HG03354 (cell line): ENCODE data around the gene GPR84.
A peak's percentile ranks its signal among the peaks of the same experiment; 100 is the strongest.
"Not testable (repeated sequence)": the region's sequence is repeated elsewhere in the genome, so short reads cannot be mapped to it uniquely, and the experiment has no call there.

Experiments used
- ATAC-seq: cut with Tn5 transposase; IDR thresholded peaks from one replicate; pipeline ENCODE4 v1.9.1; 2021; ENCODE audit warnings: mild to moderate bottlenecking; ENCODE audit not compliant: unreplicated experiment, poor library complexity, severe bottlenecking

GPR84 gene

DNA sequence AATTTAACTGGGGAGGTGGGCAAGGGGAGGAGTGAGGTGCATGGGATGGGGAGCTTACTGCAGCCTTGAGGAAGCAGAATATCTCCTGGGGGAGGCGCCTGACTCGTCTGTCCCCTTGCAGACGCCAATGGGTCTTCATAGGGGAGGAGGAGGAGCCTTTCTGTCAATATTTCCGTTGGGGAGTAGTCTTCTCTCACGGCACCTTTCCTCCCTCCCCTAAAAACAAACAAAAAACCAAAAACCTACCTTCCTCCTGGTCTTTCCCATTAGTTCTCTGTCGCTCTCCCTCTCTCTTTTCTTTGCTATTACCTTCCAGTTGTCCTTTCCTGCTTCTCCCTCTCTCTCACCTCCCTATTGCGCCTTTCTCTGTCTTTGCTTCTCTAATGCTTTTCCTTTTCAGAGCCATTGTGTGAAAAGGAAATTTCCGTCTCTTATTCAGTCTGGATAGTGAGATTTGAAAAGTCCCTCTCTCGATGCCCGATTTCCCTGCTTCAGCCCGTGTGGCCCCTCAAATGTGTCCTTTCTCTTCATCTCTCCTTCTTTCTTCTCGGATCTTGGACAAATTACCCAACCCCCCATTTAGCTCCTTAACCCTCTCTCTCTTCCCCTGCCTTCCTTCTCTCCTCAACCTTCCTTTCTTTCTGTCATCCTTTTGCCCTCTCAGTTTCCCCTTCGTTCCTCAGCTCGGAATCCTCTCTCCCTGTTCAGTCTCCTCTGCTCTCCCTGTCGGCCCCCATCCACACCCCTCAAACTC is 5.9 kb downstream of the GPR84 start:
- ATAC-seq: peak; percentile 37

DNA sequence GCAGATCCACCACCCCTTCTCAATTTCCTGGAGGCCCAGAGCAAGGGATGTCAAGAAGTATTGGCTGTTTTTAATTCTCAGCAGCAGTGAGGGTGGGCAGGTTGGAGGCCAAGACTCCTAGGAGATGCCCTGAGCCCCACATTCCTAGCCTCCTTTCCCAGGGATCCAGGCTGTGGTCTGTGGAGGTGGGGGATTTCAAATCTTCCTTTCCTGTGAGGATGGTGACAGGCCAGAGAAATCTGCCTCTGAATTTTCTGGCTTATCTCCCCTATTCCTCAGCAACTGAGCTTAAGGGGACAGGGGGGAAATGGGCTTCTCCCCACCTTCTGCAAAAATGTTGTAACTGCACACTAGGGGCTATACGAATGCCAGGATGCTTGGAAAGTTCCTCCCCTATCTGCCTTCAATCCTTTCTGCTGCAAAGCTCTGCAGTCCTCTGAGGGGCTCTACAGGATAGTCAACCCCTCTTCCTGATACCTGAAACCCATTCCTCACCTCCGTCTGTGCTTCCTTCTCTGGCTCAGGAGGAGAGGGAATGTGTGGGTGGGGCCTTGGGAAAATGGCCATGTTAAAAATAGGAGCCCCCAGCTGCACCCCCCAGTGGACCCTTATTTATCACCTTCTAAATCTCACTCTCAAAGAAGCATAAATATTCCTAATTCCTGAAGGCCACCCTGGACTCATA is 6.6 kb downstream of the GPR84 start:
- no peak for ATAC-seq

DNA sequence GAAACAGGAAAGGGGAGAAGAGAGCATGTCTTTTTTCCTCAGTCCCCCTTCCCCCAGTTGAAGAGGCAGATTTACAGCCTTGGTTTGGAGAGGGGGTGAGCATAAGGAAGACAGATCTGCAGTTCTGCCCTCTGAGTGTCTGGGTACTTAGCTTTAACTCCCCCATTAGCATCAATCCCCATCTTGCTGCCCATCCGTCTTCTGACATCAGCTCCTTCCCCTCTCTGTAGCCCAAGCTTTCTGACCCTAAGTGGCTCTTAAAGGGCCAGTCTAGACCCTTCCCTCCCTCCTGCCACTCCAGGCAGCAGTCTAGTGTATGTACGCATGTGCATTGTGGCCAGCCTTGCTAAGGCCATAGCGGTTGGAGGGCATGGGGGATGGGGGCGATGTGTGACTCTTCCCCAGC is 7.3 kb downstream of the GPR84 start:
- no peak for ATAC-seq

DNA sequence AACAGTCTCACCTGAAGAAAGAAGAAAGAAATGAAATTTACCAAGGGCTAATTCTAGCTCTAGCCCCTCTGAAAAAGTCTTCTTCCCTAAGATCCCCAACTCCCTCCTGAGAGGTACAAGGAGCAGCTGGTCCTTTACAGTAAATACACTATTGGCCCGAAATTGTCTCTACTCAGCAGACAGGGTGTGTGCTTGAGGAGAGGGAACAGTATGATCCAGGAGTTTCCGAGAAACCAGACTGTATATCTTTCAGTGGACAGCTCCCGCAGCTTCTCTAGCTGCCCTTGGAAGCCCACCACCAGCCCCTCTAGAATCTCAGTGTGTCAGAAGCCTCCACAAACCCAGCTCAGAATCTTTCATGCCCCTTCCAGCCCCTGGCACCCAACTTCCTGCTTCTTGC is 8.1 kb downstream of the GPR84 start:
- no peak for ATAC-seq

DNA sequence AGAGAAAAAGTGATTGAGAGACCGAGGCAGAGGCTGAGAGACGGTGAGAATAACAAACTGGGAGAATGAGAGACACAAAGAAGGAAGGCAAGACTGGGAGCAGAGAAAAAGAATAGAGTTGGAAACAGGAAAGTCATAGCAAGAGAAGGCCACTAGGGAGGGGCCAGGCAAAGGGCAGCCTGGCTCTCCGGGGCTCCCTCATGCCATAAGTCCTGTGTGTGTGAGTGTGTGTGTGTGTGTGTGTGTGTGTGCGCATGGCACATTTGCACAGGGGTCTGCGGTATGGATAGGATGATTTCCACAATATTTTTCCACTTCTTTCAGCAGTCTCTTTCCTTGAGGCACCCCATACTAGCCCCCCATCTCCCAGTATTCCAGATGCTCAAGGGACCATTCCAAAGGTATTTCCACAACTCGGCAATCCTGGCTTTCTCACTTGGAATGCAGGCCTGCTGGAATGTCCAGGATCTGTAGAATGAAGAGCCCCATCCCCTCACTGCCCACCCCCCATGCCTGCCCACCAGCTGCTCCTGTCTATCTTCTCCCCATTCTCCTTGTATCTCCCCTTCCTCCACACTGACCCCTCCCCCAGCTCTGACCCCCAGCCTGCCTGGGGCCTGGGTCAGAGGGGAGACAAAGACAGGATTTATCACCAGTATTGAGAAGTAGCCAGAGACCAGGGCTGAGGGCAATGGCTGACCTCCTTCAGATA is 9.0 kb downstream of the GPR84 start:
- no peak for ATAC-seq

DNA sequence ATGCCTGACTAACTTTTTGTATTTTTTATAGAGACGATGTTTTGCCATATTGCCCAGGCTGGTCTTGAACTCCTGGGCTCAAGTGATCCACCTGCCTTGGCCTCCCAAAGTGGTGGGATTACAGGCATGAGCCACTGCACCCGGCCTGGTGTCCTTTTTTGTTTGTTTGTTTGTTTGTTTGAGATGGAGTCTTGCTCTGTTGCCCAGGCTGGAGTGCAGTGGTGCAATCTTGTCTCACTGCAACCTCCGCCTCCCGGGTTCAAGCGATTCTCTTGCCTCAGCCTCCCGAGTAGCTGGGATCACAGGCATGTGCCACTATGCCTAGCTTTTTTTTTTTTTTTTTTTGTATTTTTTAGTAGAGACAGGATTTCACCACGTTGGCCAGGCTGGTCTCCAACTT is 10.0 kb downstream of the GPR84 start:
- not testable (repeated sequence) for ATAC-seq

DNA sequence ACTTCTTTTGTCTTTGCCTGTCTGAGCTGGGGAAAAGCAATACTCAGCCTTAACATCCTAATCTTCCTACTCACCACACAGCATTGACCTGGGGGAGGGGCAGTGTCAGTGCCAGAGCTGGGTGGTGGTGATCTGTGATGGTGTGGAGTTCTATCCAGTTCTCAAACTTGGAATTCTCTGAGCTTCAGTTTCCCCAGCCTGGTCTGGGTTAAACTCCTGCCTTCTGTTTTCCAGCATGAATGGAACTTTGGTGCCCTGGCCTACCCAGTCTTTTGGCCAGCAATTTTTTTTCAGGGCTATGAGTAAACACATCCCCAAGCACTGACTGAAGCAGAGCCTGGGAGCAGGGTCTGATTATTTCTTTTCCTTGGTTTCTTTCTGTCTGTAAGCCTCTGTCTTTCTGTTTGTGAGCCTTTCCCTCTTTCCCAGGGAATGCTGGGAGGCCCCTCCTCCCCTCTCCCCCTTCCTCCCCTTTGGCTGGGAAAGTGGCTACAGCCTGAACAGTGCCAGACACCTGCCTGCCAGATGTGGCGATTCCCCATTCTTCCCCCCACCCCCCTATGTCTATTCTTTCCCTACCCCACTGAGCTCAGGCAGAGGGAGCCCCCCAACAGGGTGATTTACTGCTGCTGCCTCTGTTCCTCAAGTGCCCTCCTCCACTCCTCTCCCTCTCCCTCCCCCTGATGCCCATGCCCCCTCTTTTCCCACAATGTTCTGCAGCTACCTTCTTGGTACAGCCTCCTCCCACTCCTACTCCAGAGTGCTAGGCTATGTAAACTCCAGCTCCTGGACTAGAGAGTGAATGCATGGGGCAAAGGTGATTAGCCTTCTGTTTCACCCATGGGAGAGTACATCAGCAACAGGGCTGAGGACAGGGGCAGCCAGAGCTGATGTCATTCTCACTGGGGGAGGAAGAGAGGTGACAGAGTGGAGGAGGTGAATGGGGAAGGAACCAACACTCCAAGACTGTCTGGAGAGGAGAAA is 11.1 kb downstream of the GPR84 start:
- no peak for ATAC-seq

DNA sequence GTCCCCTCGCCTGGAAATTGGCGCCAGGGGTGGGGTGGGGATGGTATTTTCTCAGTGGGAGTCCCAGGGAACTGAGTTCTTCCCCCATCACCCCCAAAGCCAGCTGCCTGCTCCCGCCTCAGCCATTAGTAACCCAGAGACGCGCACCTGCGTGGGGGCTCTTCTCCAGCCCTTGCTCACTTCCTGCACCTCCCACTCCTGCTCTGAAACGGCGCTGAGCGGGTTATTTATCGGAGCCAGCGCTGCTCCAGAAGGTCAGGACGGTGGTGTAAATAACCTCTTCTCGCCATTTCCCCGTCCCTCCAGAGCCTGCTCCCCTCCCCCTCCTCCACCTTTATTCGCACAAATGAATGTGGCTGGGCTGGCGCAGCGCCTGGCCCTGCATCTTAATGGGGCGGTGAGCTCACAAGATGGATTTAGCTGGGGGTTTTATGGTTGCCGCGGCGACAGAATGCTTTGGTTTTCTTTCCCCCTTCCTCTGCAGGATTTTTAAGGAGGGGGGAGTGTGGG is 12.2 kb downstream of the GPR84 start:
- ATAC-seq: no peak

DNA sequence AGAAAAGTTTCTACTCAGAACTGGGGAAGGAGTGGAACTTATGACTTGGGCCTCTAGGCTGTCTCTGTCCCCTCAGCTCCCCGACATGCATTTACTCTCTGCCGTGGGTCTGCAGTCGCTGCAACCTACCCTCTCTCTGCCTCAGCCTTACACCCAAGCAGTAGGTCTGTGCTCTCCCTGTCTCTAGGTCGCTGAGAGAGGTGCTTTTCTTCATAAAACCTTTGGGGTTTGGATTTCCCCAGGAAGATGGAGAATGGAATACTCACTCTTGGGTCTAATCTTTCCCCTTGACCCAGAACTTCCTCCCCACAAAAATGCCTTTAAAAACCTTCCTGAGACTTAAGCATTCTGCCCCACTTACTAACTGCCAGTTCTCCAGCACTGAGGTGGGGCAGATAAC is 12.9 kb downstream of the GPR84 start:
- no peak for ATAC-seq

DNA sequence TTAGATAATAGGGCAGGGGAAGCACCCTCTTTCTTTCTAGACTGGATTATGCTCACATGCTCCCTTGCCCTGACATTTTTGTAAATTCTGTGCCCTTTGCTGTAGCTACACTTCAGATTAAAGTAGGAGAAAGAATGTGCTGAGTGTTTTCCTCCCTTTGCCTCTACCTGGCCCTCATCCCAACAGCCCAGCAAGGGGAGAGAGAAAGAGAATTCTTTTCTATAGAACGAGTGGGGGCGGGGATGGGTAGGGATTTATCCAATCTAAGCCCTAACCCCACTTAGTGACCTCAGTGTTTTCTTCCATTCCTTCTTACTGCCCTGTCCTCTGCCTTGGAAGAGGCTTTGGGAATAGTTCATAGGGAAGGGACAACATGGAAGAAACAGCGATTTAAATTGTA is 13.5 kb downstream of the GPR84 start:
- no peak for ATAC-seq

DNA sequence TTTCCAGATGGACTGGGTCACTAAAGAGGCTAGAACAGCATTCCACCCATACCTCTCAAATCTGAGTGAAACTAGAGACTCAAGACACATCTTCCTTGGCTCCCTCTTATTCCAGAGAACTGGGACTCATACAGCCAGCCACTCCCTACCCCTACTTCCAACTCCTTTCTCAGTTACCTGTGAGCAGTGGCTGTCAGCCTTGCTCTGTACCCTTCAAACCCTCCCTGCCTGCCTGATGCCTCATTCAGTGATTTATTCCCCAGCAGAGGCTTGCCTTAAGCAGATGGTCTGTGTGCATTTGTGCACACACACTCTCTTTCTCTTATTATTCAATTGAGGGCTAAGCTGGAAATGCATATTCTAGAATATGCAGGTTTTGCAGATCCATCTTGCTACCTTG is 14.6 kb downstream of the GPR84 start:
- ATAC-seq: no peak

DNA sequence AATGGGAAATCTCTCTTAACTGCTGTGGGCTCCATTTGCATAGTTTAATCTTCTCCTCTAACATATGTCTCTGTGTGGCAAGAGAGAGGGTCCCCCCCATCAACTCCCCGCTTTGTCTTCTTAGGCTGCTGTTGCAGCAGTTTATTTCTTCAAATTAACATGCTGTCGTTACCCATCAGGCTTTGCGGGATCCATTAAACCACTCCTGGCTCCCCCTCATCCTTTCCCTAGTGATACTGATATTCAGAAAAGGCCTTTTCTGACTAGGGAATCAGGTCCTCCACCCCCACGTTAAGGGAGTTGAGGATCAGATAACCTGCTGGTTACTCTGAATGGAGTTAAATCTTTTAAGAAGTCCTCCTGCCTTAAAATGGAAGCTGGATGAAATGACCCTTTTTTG is 15.2 kb downstream of the GPR84 start:
- ATAC-seq: no peak

DNA sequence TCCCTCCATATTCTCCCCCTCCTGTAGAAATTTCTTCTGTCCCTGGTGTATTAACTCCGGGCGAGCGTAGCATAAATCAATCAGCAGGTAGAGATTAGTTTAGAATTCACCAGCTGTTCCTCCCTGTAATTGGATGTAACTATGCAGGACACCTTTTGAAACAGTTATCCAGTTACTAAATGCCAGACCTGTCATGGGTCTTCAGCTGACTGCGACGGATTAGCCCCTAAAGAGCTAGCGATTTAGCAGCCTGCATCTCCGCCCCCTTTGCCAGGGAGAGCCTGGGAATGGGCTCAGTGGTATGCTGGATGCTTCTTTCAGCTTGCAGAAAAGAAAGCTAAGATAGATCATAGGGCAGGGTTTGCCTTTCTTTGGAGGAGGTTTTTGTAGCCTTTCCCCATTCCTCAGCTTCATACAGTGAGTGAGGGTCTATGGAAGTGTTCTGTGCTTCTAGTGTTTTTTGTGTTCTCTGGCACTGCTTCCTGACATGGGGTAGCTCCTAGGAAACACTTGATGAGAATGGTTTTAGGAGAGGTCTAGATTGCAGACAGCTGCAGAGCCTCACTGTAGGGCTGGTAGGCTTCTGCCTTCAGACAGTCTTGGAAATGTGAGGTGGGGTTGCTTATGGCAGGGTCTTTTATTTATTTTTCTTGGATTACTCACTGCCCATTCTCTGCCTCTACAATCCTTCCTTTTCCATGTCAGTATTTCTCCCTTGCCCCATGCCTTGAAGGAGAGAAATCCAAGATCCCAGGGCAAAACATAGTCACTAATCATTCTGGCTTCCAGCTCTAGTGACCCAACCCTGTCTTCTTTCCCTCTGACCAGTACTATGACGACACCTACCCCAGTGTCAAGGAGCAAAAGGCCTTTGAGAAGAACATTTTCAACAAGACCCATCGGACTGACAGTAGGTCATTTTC is 22.6 kb downstream of the GPR84 start:
- no peak for ATAC-seq

DNA sequence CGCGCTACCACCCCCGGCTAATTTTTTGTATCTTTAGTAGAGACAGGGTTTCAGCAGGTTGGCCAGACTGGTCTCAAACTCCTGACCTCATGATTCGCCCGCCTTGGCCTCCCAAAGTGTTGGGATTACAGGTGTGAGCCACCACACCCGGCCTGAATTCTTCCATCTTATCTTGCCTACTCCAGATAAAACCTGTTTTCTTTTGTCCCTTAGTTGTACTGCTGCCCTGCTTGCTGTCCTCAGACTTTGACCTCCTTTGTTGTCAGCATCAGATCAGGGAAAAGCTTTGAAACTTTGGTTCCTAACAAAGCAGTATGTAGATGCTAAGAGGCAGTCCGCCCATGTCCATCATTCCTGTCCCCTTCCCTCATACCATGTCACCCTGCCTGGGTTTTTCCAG is 23.4 kb downstream of the GPR84 start:
- ATAC-seq: no peak

DNA sequence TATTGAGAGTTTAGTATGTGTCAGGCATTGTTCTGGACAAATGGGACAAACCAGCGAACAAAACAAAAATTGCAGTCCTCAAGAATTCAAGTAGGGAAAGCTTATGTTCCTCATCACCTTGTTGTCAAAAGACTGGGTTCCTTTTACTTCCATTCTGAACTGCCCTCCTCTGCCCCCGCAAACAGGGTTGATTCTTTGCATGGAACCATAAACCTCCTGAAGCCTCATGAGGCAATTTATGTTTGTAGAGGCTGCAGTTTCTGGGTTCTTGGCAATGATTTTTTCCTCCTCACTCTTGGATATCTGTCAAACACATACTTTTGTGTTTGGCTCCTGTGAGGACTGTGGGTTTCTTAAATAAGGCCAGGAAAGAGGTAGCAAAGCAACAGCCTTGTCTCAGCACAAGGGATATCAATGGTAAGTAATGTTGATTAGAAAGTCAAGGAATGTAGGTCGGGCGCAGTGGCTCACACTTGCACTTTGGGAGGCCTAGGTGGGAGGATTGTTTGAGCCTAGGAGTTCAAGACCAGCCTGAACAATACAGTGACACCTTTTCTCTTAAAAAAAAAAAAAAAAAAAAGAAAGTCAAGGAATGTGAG is 25.5 kb downstream of the GPR84 start:
- ATAC-seq: no peak

DNA sequence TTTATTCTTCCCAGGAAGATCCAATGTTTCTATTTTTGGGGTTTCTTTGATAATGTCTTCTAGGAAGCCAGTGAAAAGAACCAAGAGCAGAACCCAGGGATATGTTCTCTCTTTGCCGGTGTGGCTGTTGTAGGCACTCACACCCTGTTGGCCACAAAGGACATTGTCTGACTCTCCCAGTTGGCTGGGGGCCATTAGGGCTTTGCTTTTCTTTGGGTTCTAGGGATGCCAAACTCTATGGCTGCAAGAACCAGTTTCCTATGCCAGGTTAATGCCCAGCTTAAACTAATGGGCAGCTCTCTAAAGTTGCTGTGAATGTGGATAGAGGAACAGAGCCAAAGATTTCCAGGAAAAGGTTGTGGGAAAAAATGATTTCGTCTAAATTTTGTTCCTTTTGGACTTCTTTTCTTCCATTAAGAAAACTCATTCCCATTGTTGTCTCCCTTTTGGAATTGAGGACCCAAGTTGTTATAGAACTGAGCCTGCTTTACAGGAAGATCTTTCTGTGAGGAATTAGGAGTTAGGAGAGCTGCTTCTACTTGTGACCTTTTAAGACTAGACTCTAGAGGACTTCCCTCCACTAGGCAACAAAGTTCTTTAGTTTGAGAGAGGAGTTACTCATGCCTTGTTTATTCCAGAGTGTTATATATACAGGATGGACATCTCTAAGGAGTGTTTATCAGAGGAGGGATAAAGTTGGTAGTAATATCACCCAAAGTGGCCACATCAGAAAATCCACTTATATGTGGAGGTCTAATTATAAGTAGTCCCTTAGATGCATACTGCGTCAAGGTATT is 26.2 kb downstream of the GPR84 start:
- no peak for ATAC-seq

DNA sequence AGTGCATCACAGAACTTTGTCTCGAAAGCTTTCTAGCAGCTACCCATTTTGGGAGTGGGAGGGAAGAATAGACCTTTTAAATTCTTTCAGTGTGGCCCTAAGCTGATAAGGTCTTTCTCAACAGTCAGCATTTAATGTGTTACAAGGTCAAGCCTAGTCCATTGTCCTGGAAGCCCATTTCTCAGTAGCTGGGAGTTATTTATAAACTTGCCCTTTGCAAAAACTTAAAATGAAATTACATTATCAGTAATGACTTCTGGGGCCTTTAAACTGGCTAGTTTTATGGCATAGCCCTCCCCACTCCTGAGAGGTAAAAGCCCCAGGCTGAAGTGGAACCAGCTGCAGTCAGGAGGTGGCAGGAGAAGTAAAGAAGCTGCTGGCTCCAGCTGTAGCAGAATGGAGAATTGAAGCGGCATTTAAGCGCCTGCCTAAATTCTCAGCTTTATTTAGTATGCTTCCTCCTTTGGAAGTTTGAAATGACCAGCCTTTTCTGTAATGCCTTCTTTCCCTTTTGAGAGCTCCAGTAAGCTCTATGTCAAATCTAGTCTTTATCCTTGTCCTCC is 26.9 kb downstream of the GPR84 start:
- no peak for ATAC-seq
